GM18519 (cell line): ENCODE measurements around the gene SLC5A3.

Experiments
- ATAC-seq: cut with Tn5 transposase; IDR thresholded peaks from one replicate; pipeline ENCODE4 v1.9.1; 2021; ENCODE audit warnings: mild to moderate bottlenecking, moderate library complexity; ENCODE audit not compliant: unreplicated experiment, low FRiP score

SLC5A3 gene

GRCh38 chr21:34094949-34095348 lies 21.6 kb downstream of the SLC5A3 start:
- ATAC-seq: no peak

GRCh38 chr21:34097442-34097841 lies 24.1 kb downstream of the SLC5A3 start:
- no peak for ATAC-seq

- ATAC-seq: no peak
These were observed 27.0 kb downstream of the SLC5A3 start for GRCh38 chr21:34100337-34100736.

GRCh38 chr21:34100790-34101189 lies 27.4 kb downstream of the SLC5A3 start:
- no peak for ATAC-seq

- ATAC-seq: no peak
These were observed 32.7 kb downstream of the SLC5A3 start for GRCh38 chr21:34105947-34106541.

GRCh38 chr21:34107606-34108005 lies 34.2 kb downstream of the SLC5A3 start:
- no peak for ATAC-seq

GRCh38 chr21:34109075-34109474 lies 35.7 kb downstream of the SLC5A3 start:
- ATAC-seq: no peak

GRCh38 chr21:34110594-34111202 lies 37.3 kb downstream of the SLC5A3 start:
- ATAC-seq: no peak

GRCh38 chr21:34112316-34113033 lies 39.1 kb downstream of the SLC5A3 start:
- no peak for ATAC-seq

GRCh38 chr21:34113842-34114241 lies 40.5 kb downstream of the SLC5A3 start:
- ATAC-seq: no peak

- ATAC-seq: no peak
These were observed 41.8 kb downstream of the SLC5A3 start for GRCh38 chr21:34115160-34115559.

GRCh38 chr21:34116569-34116968 lies 43.2 kb downstream of the SLC5A3 start:
- ATAC-seq: no peak

- ATAC-seq: no peak
These were observed 47.5 kb downstream of the SLC5A3 start for GRCh38 chr21:34120867-34121266.

- ATAC-seq: no peak
These were observed 48.7 kb downstream of the SLC5A3 start for GRCh38 chr21:34122047-34122446.
